SU-DHL-6 (cell line): ENCODE results near the gene ZDHHC4.

Source experiments
- H2AFZ ChIP-seq: fragments of 200-600 bp; sonication (generic); 2 replicates; pipeline ENCODE4 v1.6.1; 2014; ENCODE audit warnings: low read depth, mild to moderate bottlenecking, moderate library complexity, mixed read lengths, antibody characterized with exemption, low read length; ENCODE audit not compliant: severe bottlenecking
- H3F3A ChIP-seq: fragments of 200-600 bp; shearing (Covaris generic); 2 replicates; pipeline ENCODE4 v1.6.0; 2016; ENCODE audit warnings: antibody characterized with exemption, mild to moderate bottlenecking; ENCODE audit not compliant: insufficient read depth
- H3K27ac ChIP-seq: fragments of 200-600 bp; sonication (generic); 2 replicates; pipeline ENCODE4 v1.5.1; 2016; ENCODE audit warnings: low read depth, mild to moderate bottlenecking, low read length, moderate library complexity, mixed read lengths
- H3K27me3 ChIP-seq: fragments of 200-600 bp; sonication (generic), shearing (Covaris generic); 2 replicates; pipeline ENCODE4 v1.6.0; 2014; ENCODE audit warnings: mild to moderate bottlenecking, low read length
- H3K36me3 ChIP-seq: fragments of 200-600 bp; sonication (generic); 2 replicates; pipeline ENCODE4 v1.6.1; 2014; ENCODE audit warnings: mild to moderate bottlenecking, low read length, mixed read lengths
- H3K4me2 ChIP-seq: fragments of 300-600, 200-600 bp; shearing (Covaris generic), sonication (generic); 2 replicates; pipeline ENCODE4 v1.6.0; 2014; ENCODE audit warnings: low read length, low read depth, mild to moderate bottlenecking; ENCODE audit not compliant: poor library complexity, severe bottlenecking
- H3K4me3 ChIP-seq: fragments of 200-600 bp; sonication (generic); 2 replicates; pipeline ENCODE4 v1.5.1; 2014; ENCODE audit warnings: antibody characterized with exemption, low read length, mild to moderate bottlenecking, mixed read lengths; ENCODE audit not compliant: insufficient read depth, poor library complexity, severe bottlenecking
- H3K79me2 ChIP-seq: fragments of 200-600 bp; sonication (generic); 2 replicates; pipeline ENCODE4 v1.6.1; 2014; ENCODE audit warnings: mild to moderate bottlenecking, low read length, moderate library complexity; ENCODE audit not compliant: insufficient read depth
- H3K9ac ChIP-seq: fragments of 200-600 bp; sonication (generic); 2 replicates; pipeline ENCODE4 v1.7.0; 2014; ENCODE audit warnings: mild to moderate bottlenecking, low read length
- H3K9me2 ChIP-seq: fragments of 200-600 bp; sonication (generic); replicated peaks from 2 replicates; pipeline ENCODE4 v1.6.1; 2014; ENCODE audit warnings: low read length; ENCODE audit not compliant: insufficient read depth
- H3K9me3 ChIP-seq: fragments of 200-600 bp; sonication (generic); 2 replicates; pipeline ENCODE4 v1.6.1; 2014; ENCODE audit warnings: low read length, mixed read lengths; ENCODE audit not compliant: insufficient read depth
- H4K20me1 ChIP-seq: fragments of 200-600 bp; sonication (generic); 2 replicates; pipeline ENCODE4 v1.6.1; 2014; ENCODE audit warnings: low read depth, mild to moderate bottlenecking, antibody characterized with exemption, low read length, moderate library complexity, mixed read lengths
- CTCF ChIP-seq: fragments of 200-600 bp; sonication (generic); IDR thresholded peaks from one replicate; pipeline ENCODE4 v1.5.1; 2017; ENCODE audit warnings: antibody characterized with exemption, mild to moderate bottlenecking, low read length, moderate library complexity; ENCODE audit not compliant: insufficient read depth, poor library complexity, severe bottlenecking
- EZH2phosphoT487 ChIP-seq: fragments of 200-600 bp; sonication (generic), shearing (Covaris generic); conservative IDR thresholded peaks from 2 replicates; pipeline ENCODE4 v1.6.1; 2018; ENCODE audit warnings: mild to moderate bottlenecking, antibody characterized with exemption, low read length, moderate library complexity, mixed read lengths

The ZDHHC4 gene

GRCh38 chr7:6563936-6564770 lies 13.1 kb upstream of the ZDHHC4 start:
- Histone ChIP-seq H3K27ac (no peak overlapping the region), H3K36me3 (no peaks in the 10 kb centered on the region), H3K9me3 (no peaks in the 10 kb centered on the region), H3F3A (no peaks in the 10 kb centered on the region), H3K4me2 (no peak overlapping the region), H3K9me2 (no peaks in the 10 kb centered on the region), H3K9ac (no peak overlapping the region), H3K4me3 (no peak overlapping the region), H3K27me3 (no peaks in the 10 kb centered on the region), H3K79me2 (no peaks in the 10 kb centered on the region), H2AFZ (no peak overlapping the region), H4K20me1 (no peaks in the 10 kb centered on the region)
- TF ChIP-seq CTCF = no peak
- no peak for TF ChIP-seq EZH2phosphoT487

- no peak overlapping the region for H2AFZ ChIP-seq
- H3K36me3 ChIP-seq = no peaks in the 10 kb centered on the region
- no peaks in the 10 kb centered on the region for H3K79me2 ChIP-seq
- H3K9me2 ChIP-seq = no peaks in the 10 kb centered on the region
- H4K20me1 ChIP-seq = no peaks in the 10 kb centered on the region
- no peak overlapping the region for H3K4me3 ChIP-seq
- H3F3A ChIP-seq = no peaks in the 10 kb centered on the region
- H3K27me3 ChIP-seq = no peaks in the 10 kb centered on the region
- no peaks in the 10 kb centered on the region for H3K9me3 ChIP-seq
- TF ChIP-seq CTCF (no peak), EZH2phosphoT487 (no peak)
- no peak overlapping the region for H3K4me2 ChIP-seq
- no peak overlapping the region for H3K9ac ChIP-seq
- H3K27ac ChIP-seq = no peak overlapping the region
These were observed 11.6 kb upstream of the ZDHHC4 start for GRCh38 chr7:6565655-6566054.

GRCh38 chr7:6567886-6568285 lies 9.4 kb upstream of the ZDHHC4 start:
- Histone ChIP-seq H3K79me2 (no peaks in the 10 kb centered on the region), H3K9me3 (no peaks in the 10 kb centered on the region), H3F3A (no peaks in the 10 kb centered on the region), H3K4me3 (no peak overlapping the region), H3K27me3 (no peaks in the 10 kb centered on the region), H2AFZ (no peak overlapping the region), H3K36me3 (no peaks in the 10 kb centered on the region), H3K9ac (no peak overlapping the region), H3K4me2 (no peak overlapping the region), H3K27ac (no peak overlapping the region), H4K20me1 (no peaks in the 10 kb centered on the region), H3K9me2 (no peaks in the 10 kb centered on the region)
- no peak for TF ChIP-seq EZH2phosphoT487
- no peak for TF ChIP-seq CTCF
